ENCODE measurements around the gene LPCAT4.

DNA sequence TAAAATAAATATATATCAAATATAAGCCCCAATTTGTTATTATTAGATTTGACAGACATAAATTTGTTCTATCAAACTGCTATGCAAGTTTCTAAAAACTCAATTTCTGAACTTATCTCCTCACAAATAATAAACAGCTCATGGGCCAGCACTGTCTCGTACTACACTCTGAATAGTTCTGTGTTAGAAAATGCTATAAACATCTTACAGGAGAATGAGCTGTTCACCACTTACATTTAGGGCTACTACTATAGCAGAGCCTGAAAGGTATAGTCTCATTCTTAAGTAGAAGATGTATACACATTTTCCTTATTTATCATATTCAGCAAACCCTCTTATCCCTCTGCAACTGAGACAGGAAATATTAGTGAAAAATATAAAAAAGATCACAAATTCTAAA is 42.1 kb downstream of the LPCAT4 start:
- TF ChIP-seq, protein P1, sequence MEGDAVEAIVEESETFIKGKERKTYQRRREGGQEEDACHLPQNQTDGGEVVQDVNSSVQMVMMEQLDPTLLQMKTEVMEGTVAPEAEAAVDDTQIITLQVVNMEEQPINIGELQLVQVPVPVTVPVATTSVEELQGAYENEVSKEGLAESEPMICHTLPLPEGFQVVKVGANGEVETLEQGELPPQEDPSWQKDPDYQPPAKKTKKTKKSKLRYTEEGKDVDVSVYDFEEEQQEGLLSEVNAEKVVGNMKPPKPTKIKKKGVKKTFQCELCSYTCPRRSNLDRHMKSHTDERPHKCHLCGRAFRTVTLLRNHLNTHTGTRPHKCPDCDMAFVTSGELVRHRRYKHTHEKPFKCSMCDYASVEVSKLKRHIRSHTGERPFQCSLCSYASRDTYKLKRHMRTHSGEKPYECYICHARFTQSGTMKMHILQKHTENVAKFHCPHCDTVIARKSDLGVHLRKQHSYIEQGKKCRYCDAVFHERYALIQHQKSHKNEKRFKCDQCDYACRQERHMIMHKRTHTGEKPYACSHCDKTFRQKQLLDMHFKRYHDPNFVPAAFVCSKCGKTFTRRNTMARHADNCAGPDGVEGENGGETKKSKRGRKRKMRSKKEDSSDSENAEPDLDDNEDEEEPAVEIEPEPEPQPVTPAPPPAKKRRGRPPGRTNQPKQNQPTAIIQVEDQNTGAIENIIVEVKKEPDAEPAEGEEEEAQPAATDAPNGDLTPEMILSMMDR (IDR thresholded peaks at IDR 0.05) = no peak
- no peak for TF ChIP-seq ZFX (IDR thresholded peaks at IDR 0.05; ENCODE audit: borderline replicate concordance)
